ENCODE measurements around the gene SGPP2.

DNA sequence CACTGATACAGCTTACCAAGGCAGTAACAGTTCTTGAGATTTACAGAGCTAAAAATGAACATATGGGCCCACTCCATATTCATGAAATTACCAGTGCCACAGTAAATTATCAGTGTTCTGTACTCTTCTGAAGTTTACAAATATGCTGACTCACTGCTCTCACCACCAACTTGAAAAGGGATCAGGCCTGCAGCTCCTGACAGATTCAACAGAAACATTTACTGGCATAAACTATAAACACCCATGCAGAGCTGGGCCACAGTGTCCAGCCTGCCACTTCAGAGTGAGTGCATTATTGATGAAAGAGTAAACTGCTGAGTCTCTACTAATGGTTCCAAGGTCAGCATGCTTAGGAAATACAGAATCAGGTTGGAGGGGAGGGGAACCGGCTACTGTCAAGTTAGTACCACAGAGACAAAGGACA lies 148.4 kb downstream of the SGPP2 start:
- TF ChIP-seq, protein P1, sequence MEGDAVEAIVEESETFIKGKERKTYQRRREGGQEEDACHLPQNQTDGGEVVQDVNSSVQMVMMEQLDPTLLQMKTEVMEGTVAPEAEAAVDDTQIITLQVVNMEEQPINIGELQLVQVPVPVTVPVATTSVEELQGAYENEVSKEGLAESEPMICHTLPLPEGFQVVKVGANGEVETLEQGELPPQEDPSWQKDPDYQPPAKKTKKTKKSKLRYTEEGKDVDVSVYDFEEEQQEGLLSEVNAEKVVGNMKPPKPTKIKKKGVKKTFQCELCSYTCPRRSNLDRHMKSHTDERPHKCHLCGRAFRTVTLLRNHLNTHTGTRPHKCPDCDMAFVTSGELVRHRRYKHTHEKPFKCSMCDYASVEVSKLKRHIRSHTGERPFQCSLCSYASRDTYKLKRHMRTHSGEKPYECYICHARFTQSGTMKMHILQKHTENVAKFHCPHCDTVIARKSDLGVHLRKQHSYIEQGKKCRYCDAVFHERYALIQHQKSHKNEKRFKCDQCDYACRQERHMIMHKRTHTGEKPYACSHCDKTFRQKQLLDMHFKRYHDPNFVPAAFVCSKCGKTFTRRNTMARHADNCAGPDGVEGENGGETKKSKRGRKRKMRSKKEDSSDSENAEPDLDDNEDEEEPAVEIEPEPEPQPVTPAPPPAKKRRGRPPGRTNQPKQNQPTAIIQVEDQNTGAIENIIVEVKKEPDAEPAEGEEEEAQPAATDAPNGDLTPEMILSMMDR (conservative IDR thresholded peaks at IDR 0.05; ENCODE audit: low read length), result no peak
- TF ChIP-seq EZH2phosphoT487 (IDR thresholded peaks at IDR 0.05; ENCODE audit: borderline replicate concordance, low read depth, low read length), result no peak
